ENCODE results near the gene MORN1.
"Not testable (repeated sequence)": the region's sequence is repeated elsewhere in the genome, so short reads cannot be mapped to it uniquely, and the experiment has no call there.

MORN1 gene

GRCh38 chr1:2391041-2391930 is at the start of gene MORN1, which contains the start of gene RER1:
Gene MORN1 (minus strand): TSS chr1:2391554. CDS start chr1:2391533, 21 bp downstream.
Gene RER1 (plus strand): TSS chr1:2391841. CDS start chr1:2395791, 3,950 bp downstream.
- DNase-seq (ENCODE audit: low read depth), result peak; percentile 99

DNA sequence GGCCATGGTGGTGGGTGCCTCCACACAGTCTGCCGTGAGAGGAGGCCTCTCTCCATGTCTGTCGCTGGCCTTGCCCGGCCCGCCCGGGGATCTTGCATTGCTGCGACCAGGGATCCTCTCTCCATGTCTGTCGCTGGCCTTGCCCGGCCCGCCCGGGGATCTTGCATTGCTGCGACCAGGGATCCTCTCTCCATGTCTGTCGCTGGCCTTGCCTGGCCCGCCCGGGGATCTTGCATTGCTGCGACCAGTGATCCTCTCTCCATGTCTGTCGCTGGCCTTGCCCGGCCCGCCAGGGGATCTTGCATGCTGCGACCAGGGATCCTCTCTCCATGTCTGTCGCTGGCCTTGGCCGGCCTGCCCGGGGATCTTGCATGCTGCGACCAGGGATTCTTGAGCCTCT is 49.0 kb upstream of the MORN1 start:
- not testable (repeated sequence) for DNase-seq (ENCODE audit: low read depth)

GRCh38 chr1:2439369-2439768 is 48.0 kb upstream of the MORN1 start:
- DNase-seq (ENCODE audit: low read depth), result no peak

DNA sequence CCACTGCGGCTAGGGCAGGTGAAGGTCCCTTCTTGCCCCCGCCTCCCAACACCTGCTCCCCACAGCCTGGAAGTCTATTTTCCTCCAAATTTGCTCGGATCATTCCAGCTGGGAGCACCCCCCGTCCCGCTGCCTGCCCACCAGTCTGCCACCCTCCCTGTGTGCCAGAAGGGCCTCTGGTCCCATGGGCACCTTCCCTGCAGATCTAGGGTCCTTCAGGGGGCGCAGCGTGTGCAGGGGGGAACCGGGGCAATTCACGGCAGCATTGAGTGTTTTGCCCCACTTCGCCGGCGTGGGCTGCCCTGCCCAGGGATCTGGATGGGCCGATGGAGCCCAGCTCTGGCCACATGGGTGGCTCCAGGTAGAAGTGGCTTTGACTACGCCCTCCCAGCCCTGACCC is 47.3 kb upstream of the MORN1 start:
- no peak for DNase-seq (ENCODE audit: low read depth)

DNA sequence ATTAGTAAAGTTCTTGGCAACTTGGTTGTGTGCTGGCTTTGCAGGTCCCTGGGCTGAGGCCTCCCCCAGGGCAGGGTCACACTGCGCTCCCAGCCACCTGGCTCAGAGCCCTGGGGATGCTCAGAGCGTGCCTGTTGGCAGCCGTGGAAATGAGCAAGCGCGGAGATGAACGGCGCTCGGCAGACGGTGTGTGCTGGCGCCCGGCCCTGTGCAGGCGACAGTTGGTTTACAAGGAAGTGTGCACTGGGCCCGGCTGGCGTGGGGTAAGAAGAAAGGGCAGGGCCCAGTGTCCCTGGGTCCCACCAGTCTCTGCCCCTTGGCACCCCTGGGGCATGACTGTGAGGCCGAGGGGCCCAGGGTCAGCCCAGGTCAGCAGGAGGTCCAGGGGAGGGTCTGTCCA is 46.7 kb upstream of the MORN1 start:
- DNase-seq (ENCODE audit: low read depth), result no peak

- DNase-seq (ENCODE audit: low read depth), result no peak
These were observed 46.3 kb upstream of the MORN1 start for GRCh38 chr1:2437617-2438016.

DNA sequence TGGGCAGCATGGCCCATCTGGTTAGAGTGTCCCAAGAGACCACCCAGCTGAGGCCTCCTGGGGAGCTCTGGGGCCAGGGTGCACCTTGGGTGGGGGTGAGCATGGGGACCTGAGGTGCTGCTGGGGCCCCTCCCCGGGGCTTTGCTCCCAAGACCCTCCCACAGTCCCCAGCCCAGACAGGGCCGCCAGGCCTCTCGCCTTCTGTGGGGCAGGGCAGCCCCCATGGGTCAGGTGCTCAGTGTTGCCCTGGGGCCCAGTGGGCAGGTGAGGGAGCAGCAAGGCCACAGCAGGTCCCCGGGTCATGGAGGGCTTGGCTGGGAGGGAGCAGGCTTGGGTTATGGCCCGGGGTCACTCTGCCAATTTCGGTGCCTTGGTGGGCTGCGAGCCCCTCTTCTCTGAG is 45.5 kb upstream of the MORN1 start:
- DNase-seq (ENCODE audit: low read depth), result no peak

DNA sequence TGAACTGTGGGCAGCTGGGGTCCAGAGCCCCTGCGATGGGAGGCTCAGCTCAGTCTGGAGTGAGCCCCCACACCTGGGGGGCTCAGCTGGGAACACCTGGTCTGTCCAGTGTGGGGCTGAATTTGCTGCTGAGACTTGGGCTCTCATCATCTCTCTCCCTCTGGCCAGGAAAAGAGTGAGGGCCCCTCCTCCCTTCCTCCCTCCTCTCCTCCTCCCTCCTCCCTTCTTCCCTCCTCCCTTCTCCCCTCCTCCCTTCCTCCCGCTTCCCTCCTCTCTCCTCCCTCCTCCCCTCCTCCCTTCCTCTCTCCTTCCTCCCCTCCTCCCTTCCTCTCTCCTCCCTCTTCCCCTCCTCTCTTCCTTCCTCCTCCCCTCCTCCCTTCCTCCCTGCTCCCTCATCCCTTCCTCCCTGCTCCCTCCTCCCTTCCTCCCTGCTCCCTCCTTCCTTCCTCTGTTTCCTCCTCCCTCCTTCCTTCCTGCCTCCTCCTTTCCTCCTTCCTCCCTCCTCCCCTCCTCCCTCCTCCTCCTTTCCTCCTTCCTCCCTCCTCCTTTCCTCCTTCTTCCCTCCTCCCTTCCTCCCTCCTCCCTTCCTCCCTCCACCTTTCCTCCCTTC is 44.5 kb upstream of the MORN1 start:
- DNase-seq (ENCODE audit: low read depth), result no peak

DNA sequence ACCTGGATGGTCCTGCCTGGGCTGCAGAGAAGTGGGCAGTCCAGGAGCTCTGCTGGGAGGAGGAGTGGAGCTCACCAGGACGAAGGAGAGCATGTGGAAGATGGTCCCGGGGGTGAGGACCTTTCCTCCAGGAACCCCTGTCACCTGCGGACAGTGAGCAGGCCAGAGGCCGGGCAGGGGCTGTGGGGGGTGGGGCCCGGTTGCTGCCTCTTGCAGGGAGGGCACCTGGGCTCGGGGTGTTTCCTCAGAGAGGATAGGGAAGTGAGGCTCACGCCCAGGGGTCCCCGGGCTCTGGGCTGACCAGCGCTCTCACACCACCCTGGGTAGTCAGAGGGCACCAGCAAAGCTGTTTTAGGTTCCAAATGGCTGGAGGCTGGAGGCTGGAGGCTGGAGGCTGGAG is 43.7 kb upstream of the MORN1 start:
- no peak for DNase-seq (ENCODE audit: low read depth)

GRCh38 chr1:2433936-2434655 is 42.7 kb upstream of the MORN1 start:
- no peak for DNase-seq (ENCODE audit: low read depth)

DNA sequence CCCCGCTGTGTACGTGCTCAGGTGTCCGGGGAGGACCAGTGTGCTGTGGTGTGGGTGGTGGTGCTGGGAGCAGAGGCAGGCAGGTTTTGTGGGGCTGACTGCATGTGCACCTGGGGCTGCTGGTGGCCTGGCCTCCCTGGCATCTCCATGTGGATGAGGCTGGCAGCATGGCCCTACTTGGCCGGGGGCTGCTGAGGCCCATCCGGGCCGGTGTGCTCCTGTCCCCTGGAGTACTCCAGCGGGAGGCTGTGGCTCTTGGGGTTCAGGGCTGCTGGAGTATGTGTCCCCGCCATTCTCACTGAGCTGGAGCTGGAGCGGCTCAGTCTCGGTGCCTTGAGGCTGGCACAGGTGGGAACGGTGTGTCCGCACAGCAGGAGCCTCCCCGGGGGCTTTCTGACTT is 41.8 kb upstream of the MORN1 start:
- no peak for DNase-seq (ENCODE audit: low read depth)

GRCh38 chr1:2432441-2432844 is 41.1 kb upstream of the MORN1 start:
- DNase-seq (ENCODE audit: low read depth), result no peak

DNA sequence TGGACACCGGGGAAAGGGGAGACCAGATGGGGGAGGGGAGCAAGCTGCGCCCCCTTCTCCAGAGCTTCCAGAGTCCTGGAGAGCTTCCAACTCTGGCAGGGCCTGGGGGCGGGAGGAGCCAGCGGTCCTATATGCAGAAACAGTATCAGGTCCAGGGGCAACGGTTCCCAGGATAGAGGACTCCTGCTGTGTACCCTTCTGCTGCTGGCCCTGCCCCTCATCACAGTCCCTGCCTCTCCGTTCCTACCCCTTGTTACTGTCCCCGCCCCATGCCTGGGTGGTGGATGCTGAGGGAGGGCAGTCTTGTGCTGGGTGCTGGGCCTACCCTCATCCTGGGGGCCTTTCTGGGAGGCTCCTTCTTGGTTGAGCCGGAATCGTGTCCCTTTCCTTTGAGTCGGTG is 40.2 kb upstream of the MORN1 start:
- no peak for DNase-seq (ENCODE audit: low read depth)

GRCh38 chr1:2431103-2431502 is 39.7 kb upstream of the MORN1 start:
- DNase-seq (ENCODE audit: low read depth), result no peak

GRCh38 chr1:2430592-2430973 is 39.2 kb upstream of the MORN1 start:
- DNase-seq (ENCODE audit: low read depth), result no peak

DNA sequence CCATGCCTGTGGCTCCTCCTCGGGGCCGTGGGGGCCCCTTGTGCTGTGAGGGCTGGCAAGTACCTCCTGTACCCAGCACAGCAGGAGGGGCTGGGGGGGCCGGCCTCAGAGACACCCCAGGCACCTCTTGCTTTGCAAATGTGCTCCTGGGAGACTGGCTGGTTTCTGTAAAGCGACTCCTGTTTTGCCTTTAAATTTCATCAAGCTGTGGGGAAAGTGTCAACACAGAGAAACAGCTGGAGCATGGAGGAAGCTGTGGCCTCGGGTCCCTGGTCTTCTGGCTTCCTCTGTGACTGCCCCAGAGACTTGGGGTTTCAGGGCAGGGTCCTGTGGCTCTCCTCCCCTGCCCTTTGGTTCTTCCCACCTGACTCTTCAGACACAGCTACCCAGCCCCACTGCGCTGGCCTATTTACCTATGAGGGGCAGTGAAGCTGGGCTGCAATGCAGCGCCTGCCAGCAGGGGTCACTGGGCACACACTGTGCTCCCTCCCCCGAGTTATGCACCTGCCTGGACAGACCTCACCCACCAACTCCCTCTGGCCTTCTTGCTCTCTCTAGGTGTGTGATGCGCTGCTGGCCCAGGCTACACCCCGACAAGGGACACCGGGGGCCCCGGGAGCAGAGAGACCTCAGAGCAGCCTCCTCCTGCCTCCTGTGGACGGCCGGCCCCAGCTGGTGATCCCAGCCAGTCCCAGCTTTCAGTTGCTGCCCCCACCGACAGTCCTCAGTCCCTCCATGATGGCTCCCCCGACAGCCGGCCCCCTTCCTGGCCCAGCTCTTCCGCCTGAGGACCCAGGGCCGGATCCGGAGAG is 38.6 kb upstream of the MORN1 start:
- no peak for DNase-seq (ENCODE audit: low read depth)

GRCh38 chr1:2428490-2428889 is 37.1 kb upstream of the MORN1 start:
- DNase-seq (ENCODE audit: low read depth), result no peak

- no peak for DNase-seq (ENCODE audit: low read depth)
These were observed 36.6 kb upstream of the MORN1 start for GRCh38 chr1:2427976-2428375.

DNA sequence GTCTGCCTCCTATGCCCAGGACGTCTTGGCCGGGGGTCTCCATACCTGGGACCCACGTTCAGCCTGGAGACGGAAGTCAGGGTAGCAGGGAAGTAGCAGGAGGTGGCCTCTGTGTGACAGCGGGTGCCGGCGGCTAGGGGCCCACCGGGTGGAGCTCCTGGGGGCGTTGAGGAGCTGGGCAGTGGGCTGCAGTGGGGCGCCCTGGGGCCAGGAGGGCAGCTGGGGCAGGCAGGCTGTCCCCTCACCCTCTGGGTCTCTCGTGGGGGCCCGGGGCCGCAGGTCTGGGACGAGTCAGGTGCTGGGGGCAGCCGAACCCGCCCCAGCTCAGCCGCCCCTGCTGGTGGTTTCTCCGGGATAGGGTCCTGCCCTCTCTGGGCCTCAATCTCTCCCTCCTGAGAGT is 35.7 kb upstream of the MORN1 start:
- DNase-seq (ENCODE audit: low read depth), result no peak

- no peak for DNase-seq (ENCODE audit: low read depth)
These were observed 35.2 kb upstream of the MORN1 start for GRCh38 chr1:2426540-2426939.

DNA sequence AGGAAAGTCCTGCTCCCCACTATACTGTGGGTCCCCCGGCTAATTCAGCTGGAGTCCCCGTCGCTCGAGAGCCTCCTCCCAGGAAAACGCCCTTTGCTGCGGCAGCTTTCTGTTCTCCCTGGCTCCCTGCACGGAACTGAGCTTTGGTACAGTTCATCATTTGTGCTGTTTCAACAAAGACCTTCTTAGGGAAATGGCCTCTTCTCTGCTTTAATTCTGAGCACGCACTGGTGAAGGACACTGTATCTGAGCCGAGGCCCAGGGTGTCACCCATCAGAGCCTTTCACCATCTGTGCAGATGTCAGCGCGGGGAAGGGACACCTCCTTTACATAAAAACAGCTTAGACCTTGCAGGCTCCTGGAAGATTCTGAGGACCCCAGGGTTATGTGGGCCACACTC is 34.5 kb upstream of the MORN1 start:
- no peak for DNase-seq (ENCODE audit: low read depth)

GRCh38 chr1:2422523-2422922 is 31.2 kb upstream of the MORN1 start:
- DNase-seq (ENCODE audit: low read depth), result no peak

Measured in CMK (cell line).